Raji (cell line): ENCODE results near the gene ZNF451.

Experiments
- POLR2A ChIP-seq: IDR thresholded peaks from 2 replicates; pipeline ENCODE4 v1.6.1; 2011; ENCODE audit warnings: low read depth, low read length, control low read depth; ENCODE audit not compliant: insufficient read depth

Gene ZNF451

DNA sequence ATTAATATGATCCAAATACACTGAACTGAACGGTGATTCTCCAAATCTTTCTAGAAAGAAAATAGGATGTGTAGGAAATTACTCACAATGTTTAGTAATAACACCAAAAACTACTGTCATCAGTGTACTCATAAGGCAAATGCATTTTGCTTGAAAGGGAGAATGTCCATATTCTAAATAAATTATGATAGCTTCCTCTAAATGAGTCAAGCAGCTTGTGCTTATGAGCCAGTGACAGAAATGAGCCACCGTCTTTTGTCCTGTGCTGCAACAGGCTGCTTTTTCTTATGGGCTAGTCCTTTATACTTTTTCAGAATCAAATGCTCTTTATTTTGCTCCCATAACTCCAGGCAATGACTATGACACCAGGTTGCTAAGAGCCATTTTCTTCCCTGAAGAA lies 4.5 kb upstream of the ZNF451 start:
- no peak for TF ChIP-seq POLR2A

DNA sequence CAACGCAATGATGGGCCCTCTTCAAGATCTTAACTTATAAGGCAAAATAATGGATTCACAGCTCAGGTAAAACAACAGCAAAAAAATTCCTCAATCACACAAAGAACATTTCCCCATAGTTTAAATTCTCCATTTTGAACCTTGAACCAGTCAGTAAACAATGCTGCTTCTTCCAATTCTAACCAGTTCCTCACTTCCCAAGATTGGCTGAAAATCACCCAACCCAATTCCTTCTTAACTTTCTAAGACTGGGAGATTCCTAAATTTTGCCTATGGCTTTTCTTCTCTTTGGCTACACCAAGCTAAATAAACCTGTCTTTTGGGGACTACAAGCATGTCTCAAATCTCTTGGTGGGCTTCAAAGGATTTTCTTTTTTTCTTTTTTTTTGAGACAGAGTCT lies 3.1 kb upstream of the ZNF451 start:
- TF ChIP-seq POLR2A: no peak

DNA sequence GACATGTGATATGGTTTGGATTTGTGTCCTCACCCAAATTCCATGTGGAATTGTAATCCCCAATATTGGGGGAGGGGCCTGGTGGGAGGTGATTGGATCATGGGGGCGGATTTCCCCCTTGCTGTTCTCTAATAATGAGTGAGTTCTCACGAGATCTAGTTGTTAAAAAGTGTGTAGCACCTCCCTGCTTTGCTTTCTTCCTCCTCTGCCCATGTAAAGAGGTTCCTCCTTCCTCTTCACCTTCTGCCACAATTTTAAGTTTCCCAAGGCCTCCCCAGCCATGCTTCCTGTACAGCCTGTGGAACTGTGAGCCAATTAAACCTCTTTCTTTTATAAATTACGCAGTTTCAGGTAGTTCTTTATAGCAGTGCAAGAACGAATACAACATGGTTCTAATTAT lies 2.1 kb upstream of the ZNF451 start:
- TF ChIP-seq POLR2A: no peak

DNA sequence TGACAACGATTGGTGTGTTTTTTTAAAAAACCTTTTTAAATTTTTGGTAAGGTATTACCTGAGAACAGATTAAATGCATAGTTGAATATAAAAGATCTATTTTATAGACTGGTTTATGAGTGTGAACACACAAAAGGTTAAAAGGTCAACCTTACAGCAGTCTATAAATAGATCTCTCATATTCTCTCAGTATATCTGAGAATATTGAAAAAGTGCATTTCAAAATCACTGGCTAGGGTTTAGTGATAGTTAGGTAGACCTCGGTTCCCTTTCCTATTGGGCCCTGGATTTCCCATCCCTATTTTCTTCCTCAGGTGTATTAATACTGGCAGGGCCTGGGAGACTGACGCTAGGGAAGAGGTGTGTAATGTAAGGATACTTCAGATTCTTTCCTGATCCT lies 723 bp upstream of the ZNF451 start:
- TF ChIP-seq POLR2A: no peak

DNA sequence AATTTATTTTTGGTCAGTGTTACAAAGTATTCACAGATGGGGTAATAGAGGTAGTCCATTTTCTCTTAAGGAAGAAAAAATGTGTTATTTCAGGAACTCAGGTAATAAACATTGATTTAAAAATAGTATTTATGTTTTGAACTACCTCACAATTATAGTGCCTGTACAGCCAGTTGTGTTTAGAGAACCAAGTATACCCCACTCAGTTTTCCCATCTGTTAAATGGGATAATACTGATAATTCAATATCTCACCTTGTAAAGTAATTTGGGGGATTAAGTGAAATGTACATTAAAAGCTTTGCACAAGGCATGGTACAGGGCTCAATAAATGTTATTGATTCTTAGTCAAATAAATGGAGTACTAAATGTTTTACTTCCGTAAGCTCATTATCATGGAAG lies 4.7 kb downstream of the ZNF451 start:
- no peak for TF ChIP-seq POLR2A

DNA sequence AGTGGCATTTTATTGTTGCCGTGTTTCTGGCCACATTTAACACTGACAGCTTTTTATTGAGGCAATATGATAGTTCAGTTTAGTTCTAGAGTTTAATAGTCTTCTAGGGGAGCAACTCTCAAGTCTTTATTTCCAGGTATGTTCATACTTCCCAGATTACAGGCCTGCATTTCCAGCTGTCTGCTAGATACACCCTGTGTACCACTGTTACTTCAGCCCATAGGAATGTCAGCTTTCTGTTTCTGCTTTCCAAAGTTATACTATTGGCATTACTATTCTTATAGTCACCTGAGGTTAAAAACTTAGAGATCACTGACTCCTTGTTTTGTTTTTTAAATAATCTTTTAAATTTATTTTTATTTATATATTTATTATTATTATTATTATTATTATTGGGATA lies 7.6 kb downstream of the ZNF451 start:
- TF ChIP-seq POLR2A: no peak

DNA sequence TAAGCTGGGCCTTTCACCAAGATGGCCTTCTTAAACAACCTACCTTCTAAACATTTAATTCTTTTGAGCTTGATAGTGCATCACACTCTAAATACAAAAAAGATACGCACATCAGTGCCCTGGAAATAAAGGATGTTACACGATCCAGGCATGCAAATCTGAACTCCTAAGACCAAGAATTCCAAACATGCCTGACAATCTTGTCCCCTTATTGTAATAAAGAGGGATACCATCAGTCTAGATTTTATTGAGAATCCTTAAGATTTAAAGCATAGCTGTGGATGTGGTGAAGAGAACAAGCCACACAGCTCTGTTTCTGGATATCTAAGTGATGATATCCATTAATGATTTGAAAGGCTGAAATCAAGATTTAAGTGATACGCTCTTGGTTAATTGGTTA lies 13.0 kb downstream of the ZNF451 start:
- TF ChIP-seq POLR2A: no peak

DNA sequence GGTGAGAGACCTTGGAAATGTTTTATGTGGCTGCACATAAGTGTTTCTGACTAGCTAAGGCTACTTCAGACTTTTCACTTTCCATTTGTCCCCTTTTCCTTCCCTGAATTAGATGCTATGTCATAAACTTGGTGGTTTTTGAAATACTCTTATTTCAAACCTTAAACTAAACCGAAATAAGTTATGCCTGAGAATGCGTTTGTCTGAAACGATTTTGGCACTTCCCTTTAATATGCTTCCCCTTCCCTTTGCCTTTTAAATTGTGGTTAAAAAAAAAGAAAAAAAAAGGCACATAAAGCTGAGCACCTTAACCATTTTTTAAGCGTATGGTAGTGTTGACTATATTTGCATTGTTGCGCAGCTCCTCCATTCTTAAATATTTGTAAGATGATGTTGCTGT lies 14.3 kb downstream of the ZNF451 start:
- no peak for TF ChIP-seq POLR2A

DNA sequence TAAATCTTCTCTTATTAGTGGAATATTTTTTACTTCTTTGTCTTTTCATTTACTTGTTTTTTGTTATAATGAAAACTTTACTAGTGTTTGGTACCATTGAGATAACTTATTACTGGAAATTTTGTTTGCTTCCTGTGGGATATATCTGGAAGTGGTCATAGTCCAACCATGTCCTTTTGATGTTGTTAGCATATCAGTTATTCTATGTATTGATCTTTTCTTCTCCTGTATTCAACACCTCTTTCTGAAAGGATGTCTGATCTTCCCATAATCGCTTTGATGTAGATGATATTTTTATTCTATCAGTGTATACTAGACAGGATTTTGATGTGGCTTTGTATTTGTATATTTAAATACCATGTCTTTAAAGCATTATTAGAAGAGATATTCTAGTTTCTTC lies 17.0 kb downstream of the ZNF451 start:
- no peak for TF ChIP-seq POLR2A

DNA sequence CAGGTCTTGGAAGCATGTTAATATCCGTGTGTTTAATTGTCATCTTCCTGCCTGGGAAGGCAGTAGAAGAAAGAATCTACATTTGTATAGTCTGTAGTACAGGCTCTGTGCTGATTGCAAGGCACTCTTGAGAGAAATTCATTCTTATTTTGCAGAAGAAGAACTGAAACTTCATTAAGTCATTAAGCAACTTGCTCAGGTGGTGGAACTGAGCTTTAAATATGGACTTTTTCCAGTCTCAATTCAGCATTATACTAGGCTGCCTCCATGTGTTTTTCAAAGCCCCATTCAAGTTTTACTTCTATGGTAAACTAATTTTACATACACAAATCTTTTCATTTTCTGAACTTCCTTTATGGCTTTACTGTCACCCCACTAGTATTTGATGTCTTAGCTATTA lies 18.7 kb downstream of the ZNF451 start:
- TF ChIP-seq POLR2A: no peak

DNA sequence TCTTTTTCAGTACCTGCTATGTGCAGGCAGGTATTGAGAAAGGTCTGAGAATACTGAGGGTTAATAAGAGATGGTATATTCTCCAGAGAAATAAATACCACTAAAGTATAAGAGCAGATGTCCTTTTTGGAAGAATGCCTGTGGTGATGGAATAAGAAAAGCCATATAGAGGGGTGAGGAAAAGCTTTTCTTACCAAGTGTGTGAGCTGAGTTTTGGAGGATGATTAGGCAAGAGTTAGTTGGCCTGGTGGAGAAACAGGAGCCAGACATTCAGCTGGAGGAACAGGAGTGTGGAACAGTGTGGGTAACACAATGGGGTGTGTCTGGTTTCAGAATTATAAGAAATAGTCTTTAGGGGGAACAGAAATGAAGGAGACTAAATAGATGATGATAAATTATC lies 19.9 kb downstream of the ZNF451 start:
- TF ChIP-seq POLR2A: no peak

DNA sequence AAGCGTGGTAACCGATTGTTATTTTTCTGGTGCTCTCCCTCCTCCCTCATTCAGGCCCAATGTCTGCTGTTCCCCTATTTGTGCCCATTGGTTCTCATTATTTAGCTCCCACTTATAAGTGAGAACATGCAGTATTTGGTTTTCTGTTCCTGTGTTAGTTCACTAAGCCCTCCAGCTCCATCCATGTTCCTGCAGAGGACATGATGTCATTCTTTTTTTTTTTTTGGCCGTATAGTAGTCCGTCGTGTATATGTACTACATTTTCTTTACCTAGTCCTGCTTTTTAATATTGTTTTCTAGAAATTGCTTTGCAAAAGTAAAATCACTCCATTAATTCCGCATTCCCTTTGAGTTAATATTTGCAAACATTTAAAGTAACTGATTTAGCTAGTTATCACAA lies 23.1 kb downstream of the ZNF451 start:
- no peak for TF ChIP-seq POLR2A

DNA sequence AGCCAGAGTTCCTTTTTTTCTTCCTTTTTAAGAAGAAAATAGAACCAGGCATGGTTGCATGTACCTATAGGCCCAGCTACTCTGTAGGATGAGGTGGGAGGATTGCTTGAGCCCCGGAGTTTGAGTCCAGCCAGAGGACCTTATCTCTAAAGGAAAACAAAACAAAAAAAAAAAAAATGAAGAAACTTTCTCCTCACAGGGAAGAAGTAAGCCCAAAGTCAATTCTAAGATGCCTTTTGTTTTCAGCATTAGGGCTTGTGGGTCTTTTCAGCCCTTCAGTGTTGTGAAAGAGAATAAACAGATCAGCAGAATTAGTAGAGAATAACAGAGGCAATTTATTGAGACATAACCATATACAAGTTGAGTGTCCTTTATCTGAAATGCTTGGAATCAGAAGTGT lies 26.8 kb downstream of the ZNF451 start:
- TF ChIP-seq POLR2A: no peak

DNA sequence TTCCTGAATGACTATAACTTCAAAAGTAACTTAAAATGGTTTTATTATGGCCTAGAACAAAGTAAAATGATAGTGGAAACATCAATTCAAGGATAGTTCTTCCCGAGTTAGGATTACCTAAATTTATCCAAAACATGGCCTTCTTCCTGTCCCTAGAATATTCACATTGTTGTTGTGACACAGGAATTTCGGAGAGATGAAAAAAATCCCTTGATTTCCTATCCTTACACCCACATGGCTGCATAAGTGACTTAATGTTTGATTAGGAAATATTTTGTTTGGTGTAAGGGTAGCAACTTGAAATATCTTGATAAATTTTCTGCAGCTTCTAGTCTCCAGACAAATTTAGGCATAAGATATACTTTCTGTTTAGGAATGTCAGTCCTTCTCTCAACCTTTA lies 27.8 kb downstream of the ZNF451 start:
- TF ChIP-seq POLR2A: no peak

DNA sequence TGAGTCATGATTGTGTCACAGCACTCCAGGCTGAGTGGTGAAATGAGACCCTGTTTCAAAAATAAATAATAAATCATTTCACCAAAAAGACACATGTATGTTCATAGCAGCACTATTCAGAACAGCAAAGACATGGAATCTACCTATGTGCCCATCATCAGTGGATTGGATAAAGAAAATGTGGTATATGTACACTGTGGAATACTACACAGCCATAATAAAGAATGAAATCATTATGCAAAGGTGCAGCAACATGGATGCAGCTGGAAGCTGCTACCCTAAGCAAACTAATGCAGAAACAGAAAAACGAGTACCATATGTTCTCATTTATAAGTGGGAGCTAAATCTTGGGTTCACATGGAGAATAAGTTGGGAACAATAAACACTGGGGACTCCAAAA lies 33.1 kb downstream of the ZNF451 start:
- no peak for TF ChIP-seq POLR2A

DNA sequence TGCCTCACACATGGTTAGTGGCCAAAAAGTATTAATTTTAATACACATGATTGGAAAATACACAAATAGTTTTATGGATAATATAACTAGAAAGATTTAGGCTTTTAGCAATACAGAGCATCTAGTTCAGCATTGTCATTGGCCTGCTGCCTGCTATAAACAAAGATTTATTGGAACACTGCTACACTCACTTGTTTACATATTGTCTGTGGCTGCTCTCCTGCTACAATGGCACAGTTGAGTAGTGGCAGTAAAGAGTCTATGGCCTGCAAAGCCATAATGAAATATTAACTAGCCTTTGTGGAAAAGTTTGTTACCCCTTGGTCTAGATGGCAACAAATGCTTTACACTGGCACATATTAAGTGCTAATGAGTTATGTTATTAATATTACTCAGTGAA lies 37.8 kb downstream of the ZNF451 start:
- TF ChIP-seq POLR2A: no peak

DNA sequence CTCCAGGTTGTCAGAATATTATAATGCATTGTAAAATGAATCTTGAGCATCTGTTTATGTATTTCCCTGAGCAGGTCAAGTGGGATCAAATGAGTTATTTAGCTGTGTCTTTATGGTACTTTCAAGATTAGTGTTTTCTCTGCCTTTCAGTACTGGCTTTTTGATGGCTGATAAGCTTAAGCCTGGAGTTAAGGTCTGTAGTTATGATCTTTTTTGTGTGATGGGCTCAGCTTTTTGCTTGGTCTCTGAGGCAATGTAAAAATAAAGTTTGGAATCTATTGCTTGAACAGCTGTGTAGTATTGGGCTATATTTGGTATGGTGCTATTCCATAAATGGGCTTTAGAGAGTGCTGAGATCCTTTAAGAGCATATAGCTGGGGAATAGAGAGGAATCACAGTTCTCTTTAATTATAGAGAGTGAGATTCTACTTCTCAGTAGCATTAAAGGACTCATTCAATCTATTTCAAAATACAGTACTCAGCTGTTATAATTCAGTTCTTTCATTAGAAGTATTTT lies 40.7 kb downstream of the ZNF451 start:
- no peak for TF ChIP-seq POLR2A

DNA sequence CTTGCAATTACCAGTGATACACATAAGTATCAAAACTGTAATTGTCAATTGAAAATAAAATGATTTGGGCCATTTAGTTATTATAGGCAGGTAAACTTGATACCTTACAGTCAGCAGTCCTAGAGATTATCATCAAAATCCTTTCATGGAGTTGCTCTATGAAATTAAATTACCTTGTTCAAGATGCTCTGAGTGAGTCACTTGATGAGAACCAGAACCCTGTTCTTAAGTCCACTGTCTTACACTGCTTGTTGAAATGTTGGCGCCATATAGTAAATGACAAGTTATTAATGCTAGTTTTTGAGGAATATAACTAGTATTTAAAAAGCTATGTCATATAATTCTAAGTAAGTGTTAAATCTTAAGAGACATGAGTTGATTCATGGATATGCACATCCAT lies 45.0 kb downstream of the ZNF451 start:
- TF ChIP-seq POLR2A: no peak
